Measurements from ENCODE around the gene NR1D1. TPM values are rescaled to one million over a fixed set of nuclear protein-coding genes. Genes with fewer than 3 reads are reported as not detected.

Gene NR1D1
- total and polyA plus RNA-seq, 2 of the 13 experiments (the other 11 are each of a cell fraction or from before 2014, with no cell fraction given): 2.1 to 2.7 TPM

DNA sequence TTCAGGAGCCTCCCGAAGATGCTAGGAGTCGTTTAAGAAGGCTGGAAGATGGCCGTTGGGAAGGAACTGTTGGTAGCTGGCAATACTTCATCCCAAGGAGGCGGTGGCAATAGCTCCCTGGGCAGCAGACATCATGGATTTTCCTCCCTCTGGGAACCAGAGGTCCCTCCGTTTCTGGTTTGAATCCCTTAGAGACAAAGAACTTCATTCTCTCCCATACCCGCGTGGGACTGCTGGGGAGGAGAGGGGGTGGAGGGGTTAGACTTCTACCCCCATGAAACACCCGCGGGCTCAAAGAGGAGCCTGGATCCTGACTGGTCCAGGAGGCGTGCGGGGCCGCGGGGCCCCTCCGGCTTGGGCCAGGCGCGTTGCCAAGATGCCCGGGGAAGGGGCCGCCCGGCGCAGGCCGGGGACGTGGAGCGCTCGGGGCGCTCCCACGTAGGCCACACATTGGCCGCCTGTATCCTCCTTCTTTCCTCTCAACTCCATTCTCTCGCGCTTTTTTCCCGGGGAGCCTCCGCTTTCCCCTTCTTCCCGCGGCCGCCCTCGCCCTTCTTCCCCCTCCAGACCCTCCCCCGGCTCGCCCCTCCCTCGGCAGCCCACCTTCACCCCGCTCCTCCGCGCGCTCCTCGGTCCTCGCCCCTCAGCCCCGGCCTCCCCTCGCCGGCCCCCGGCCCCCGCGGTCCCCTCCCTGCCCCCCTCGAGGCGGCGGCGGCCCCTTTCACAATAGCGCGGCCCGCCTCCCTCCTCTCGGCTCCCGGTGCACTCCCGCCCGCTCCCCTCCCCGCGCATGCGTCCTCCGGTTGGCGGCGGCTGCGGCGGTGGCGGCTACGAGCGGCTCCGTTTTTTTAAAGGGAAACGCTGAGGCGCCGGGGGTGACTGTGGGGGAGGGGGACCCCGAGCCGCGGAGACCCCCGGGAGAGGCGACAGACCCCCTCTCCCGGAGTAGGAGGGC, 21.1 kb upstream of the NR1D1 start, which contains the start of gene MSL1 (continued):
- TF ChIP-seq ZNF569 (CRISPR knock-in tag; IDR thresholded peaks at IDR 0.05; ENCODE audit: borderline replicate concordance): no peak
- no peak for TF ChIP-seq TCF7 (IDR thresholded peaks at IDR 0.05; ENCODE audit: low read depth)
- TF ChIP-seq PREB (CRISPR knock-in tag; IDR thresholded peaks at IDR 0.05): no peak
- TF ChIP-seq ZBTB33 (CRISPR knock-in tag; IDR thresholded peaks at IDR 0.05): no peak
- TF ChIP-seq ZFP37 (CRISPR knock-in tag; IDR thresholded peaks at IDR 0.05; ENCODE audit: borderline replicate concordance): no peak
- no peak for TF ChIP-seq ZBTB38 (CRISPR knock-in tag; IDR thresholded peaks at IDR 0.05)
- no peak for TF ChIP-seq ZNF121 (CRISPR knock-in tag; IDR thresholded peaks at IDR 0.05)
- no peak for TF ChIP-seq ZNF224 (CRISPR knock-in tag; IDR thresholded peaks at IDR 0.05)
- TF ChIP-seq BRF2 (CRISPR knock-in tag; IDR thresholded peaks at IDR 0.05): no peak
- no peak for TF ChIP-seq SMARCE1 (IDR thresholded peaks at IDR 0.05; ENCODE audit: borderline replicate concordance)
- TF ChIP-seq, protein P1, sequence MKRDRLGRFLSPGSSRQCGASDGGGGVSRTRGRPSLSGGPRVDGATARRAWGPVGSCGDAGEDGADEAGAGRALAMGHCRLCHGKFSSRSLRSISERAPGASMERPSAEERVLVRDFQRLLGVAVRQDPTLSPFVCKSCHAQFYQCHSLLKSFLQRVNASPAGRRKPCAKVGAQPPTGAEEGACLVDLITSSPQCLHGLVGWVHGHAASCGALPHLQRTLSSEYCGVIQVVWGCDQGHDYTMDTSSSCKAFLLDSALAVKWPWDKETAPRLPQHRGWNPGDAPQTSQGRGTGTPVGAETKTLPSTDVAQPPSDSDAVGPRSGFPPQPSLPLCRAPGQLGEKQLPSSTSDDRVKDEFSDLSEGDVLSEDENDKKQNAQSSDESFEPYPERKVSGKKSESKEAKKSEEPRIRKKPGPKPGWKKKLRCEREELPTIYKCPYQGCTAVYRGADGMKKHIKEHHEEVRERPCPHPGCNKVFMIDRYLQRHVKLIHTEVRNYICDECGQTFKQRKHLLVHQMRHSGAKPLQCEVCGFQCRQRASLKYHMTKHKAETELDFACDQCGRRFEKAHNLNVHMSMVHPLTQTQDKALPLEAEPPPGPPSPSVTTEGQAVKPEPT (CRISPR knock-in tag; IDR thresholded peaks at IDR 0.05; ENCODE audit: low read depth): no peak
- no peak for TF ChIP-seq ZNF567 (CRISPR knock-in tag; IDR thresholded peaks at IDR 0.05; ENCODE audit: borderline replicate concordance)
- no peak for TF ChIP-seq PBX2 (CRISPR knock-in tag; IDR thresholded peaks at IDR 0.05)
- TF ChIP-seq HNF4G (IDR thresholded peaks at IDR 0.05; ENCODE audit: borderline replicate concordance, low read depth, low read length): no peak
- TF ChIP-seq HNF4G (CRISPR knock-in tag; IDR thresholded peaks at IDR 0.05; ENCODE audit: borderline replicate concordance, low read depth): no peak
- TF ChIP-seq, protein P2, sequence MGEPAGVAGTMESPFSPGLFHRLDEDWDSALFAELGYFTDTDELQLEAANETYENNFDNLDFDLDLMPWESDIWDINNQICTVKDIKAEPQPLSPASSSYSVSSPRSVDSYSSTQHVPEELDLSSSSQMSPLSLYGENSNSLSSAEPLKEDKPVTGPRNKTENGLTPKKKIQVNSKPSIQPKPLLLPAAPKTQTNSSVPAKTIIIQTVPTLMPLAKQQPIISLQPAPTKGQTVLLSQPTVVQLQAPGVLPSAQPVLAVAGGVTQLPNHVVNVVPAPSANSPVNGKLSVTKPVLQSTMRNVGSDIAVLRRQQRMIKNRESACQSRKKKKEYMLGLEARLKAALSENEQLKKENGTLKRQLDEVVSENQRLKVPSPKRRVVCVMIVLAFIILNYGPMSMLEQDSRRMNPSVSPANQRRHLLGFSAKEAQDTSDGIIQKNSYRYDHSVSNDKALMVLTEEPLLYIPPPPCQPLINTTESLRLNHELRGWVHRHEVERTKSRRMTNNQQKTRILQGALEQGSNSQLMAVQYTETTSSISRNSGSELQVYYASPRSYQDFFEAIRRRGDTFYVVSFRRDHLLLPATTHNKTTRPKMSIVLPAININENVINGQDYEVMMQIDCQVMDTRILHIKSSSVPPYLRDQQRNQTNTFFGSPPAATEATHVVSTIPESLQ (CRISPR knock-in tag; conservative IDR thresholded peaks at IDR 0.05): no peak
- TF ChIP-seq BRD4 (CRISPR knock-in tag; IDR thresholded peaks at IDR 0.05): no peak; the same call in 1 of the 2 replicates
